NOMO-1 treated with DMSO at 0.1 percent for 48 hours (cell line): Measurements from ENCODE around the gene SLC49A4.

ENCODE experiments used
- DNase-seq: peaks from one replicate; lab custom pipeline; 2025; ENCODE audit not compliant: unreplicated experiment; lab: John Stamatoyannopoulos, UW

The SLC49A4 gene

GRCh38 chr3:122928396-122929187, 133.7 kb downstream of the SLC49A4 start:
- DNase-seq = no peak

GRCh38 chr3:122929188-122930062, 134.6 kb downstream of the SLC49A4 start:
- DNase-seq = no peak

- DNase-seq = no peak
Measured at GRCh38 chr3:122930063-122930997, 135.5 kb downstream of the SLC49A4 start.
